HG03095 (cell line): ENCODE results near the gene RAP1A.
"Not testable (repeated sequence)": the region's sequence is repeated elsewhere in the genome, so short reads cannot be mapped to it uniquely, and the experiment has no call there.

Experiments
- ATAC-seq: cut with Tn5 transposase; IDR thresholded peaks from one replicate; pipeline ENCODE4 v1.9.1; 2021; ENCODE audit warnings: moderate library complexity; ENCODE audit not compliant: unreplicated experiment

RAP1A gene

GRCh38 chr1:111734856-111735255 is 115.3 kb downstream of the RAP1A start:
- no peak for ATAC-seq

GRCh38 chr1:111735321-111735720 is 115.7 kb downstream of the RAP1A start:
- ATAC-seq: no peak

- ATAC-seq: no peak
Observed at GRCh38 chr1:111735858-111736544, 116.4 kb downstream of the RAP1A start.

GRCh38 chr1:111736548-111737215 is 117.1 kb downstream of the RAP1A start:
- ATAC-seq: no peak

- ATAC-seq: no peak
Observed at GRCh38 chr1:111737216-111738132, 117.9 kb downstream of the RAP1A start.

GRCh38 chr1:111738133-111738435 is 118.5 kb downstream of the RAP1A start:
- ATAC-seq: no peak

- ATAC-seq: peak; percentile 28
Observed at GRCh38 chr1:111738436-111739193, 119.0 kb downstream of the RAP1A start.

GRCh38 chr1:111739194-111739924 is 119.8 kb downstream of the RAP1A start, which contains the start of gene INKA2:
INKA2 (minus strand) TSS chr1:111739395; CDS start chr1:111739242, 153 bp downstream.
- peak; percentile 90 for ATAC-seq

GRCh38 chr1:111739925-111740765 is 120.6 kb downstream of the RAP1A start:
- no peak for ATAC-seq

GRCh38 chr1:111742292-111742691 is 122.7 kb downstream of the RAP1A start:
- not testable (repeated sequence) for ATAC-seq

GRCh38 chr1:111742938-111743549 is 123.5 kb downstream of the RAP1A start:
- no peak for ATAC-seq

- ATAC-seq: no peak
Observed at GRCh38 chr1:111743679-111744101, 124.1 kb downstream of the RAP1A start.

GRCh38 chr1:111745675-111746613 is 126.4 kb downstream of the RAP1A start:
- no peak for ATAC-seq

GRCh38 chr1:111746614-111746999 is 127.0 kb downstream of the RAP1A start:
- no peak for ATAC-seq

- ATAC-seq: no peak
Observed at GRCh38 chr1:111747282-111747734, 127.7 kb downstream of the RAP1A start.

- no peak for ATAC-seq
Observed at GRCh38 chr1:111747947-111748346, 128.4 kb downstream of the RAP1A start.

GRCh38 chr1:111749628-111750027 is 130.0 kb downstream of the RAP1A start:
- ATAC-seq: no peak

GRCh38 chr1:111750856-111751255 is 131.3 kb downstream of the RAP1A start:
- ATAC-seq: no peak
